ENCODE data around the gene PRKCE.

PRKCE gene

GRCh38 chr2:46032996-46033395 lies 381.5 kb downstream of the PRKCE start:
- no peak for DNase-seq

GRCh38 chr2:46034535-46034934 lies 383.1 kb downstream of the PRKCE start:
- DNase-seq: no peak

- no peak for DNase-seq
Observed at GRCh38 chr2:46036929-46037328, 385.5 kb downstream of the PRKCE start.

- no peak for DNase-seq
Observed at GRCh38 chr2:46039543-46040303, 388.2 kb downstream of the PRKCE start.

GRCh38 chr2:46040563-46041155 lies 389.2 kb downstream of the PRKCE start:
- no peak for DNase-seq

- DNase-seq: no peak
Observed at GRCh38 chr2:46041434-46041833, 390.0 kb downstream of the PRKCE start.

GRCh38 chr2:46042207-46042637 lies 390.7 kb downstream of the PRKCE start:
- DNase-seq: no peak

GRCh38 chr2:46042711-46043110 lies 391.2 kb downstream of the PRKCE start:
- no peak for DNase-seq

GRCh38 chr2:46045888-46046287 lies 394.4 kb downstream of the PRKCE start:
- no peak for DNase-seq

GRCh38 chr2:46047290-46047689 lies 395.8 kb downstream of the PRKCE start:
- DNase-seq: no peak

- no peak for DNase-seq
Observed at GRCh38 chr2:46048693-46049092, 397.2 kb downstream of the PRKCE start.

- no peak for DNase-seq
Observed at GRCh38 chr2:46050027-46050426, 398.6 kb downstream of the PRKCE start.

- DNase-seq: no peak
Observed at GRCh38 chr2:46050489-46050888, 399.0 kb downstream of the PRKCE start.

- no peak for DNase-seq
Observed at GRCh38 chr2:46051085-46051484, 399.6 kb downstream of the PRKCE start.

- no peak for DNase-seq
Observed at GRCh38 chr2:46053564-46053963, 402.1 kb downstream of the PRKCE start.

- no peak for DNase-seq
Observed at GRCh38 chr2:46056541-46056940, 405.1 kb downstream of the PRKCE start.

- DNase-seq: no peak
Observed at GRCh38 chr2:46058140-46058539, 406.7 kb downstream of the PRKCE start.

GRCh38 chr2:46062637-46063412 lies 411.4 kb downstream of the PRKCE start:
- DNase-seq: peak; percentile 47 to 80

GRCh38 chr2:46064396-46064795 lies 412.9 kb downstream of the PRKCE start:
- DNase-seq: no peak

GRCh38 chr2:46065152-46065551 lies 413.7 kb downstream of the PRKCE start:
- DNase-seq: no peak

- no peak for DNase-seq
Observed at GRCh38 chr2:46066116-46066515, 414.6 kb downstream of the PRKCE start.

GRCh38 chr2:46066601-46067000 lies 415.1 kb downstream of the PRKCE start:
- no peak for DNase-seq

GRCh38 chr2:46067062-46067461 lies 415.6 kb downstream of the PRKCE start:
- no peak for DNase-seq
